Measurements from ENCODE around the gene TNKS2.

Gene TNKS2

DNA sequence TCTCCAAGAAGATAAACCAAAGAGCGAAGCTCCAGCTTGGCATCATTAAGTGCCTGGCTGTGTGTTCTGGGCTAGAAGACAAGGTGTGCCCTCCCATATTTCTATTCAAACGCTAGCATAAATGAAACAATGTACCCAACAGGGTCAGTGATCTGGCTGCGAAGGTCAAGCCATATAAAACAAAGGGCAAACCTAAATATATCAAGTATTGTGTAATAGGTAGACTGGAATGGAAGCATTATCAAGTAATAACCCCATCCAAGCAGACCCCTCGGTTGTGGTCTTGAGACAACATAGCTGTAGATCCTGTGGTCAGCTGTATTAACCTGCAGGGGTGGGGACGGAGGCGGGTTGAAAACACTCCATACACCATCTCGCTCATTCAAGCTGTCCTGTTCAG lies 31.6 kb upstream of the TNKS2 start:
- no peak overlapping the region; the same call in 1 of the 2 replicates for H3K27ac ChIP-seq
- TF ChIP-seq, protein P1, sequence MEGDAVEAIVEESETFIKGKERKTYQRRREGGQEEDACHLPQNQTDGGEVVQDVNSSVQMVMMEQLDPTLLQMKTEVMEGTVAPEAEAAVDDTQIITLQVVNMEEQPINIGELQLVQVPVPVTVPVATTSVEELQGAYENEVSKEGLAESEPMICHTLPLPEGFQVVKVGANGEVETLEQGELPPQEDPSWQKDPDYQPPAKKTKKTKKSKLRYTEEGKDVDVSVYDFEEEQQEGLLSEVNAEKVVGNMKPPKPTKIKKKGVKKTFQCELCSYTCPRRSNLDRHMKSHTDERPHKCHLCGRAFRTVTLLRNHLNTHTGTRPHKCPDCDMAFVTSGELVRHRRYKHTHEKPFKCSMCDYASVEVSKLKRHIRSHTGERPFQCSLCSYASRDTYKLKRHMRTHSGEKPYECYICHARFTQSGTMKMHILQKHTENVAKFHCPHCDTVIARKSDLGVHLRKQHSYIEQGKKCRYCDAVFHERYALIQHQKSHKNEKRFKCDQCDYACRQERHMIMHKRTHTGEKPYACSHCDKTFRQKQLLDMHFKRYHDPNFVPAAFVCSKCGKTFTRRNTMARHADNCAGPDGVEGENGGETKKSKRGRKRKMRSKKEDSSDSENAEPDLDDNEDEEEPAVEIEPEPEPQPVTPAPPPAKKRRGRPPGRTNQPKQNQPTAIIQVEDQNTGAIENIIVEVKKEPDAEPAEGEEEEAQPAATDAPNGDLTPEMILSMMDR (conservative IDR thresholded peaks at IDR 0.05) = no peak
- no peak for TF ChIP-seq ZFX (IDR thresholded peaks at IDR 0.05)

GRCh38 chr10:91768123-91768522 lies 30.1 kb upstream of the TNKS2 start:
- H3K27ac ChIP-seq = no peak overlapping the region
- TF ChIP-seq, protein P1 (conservative IDR thresholded peaks at IDR 0.05) = no peak
- TF ChIP-seq ZFX (IDR thresholded peaks at IDR 0.05) = no peak

- no peak overlapping the region for H3K27ac ChIP-seq
- TF ChIP-seq, protein P1 (conservative IDR thresholded peaks at IDR 0.05) = no peak
- no peak for TF ChIP-seq ZFX (IDR thresholded peaks at IDR 0.05)
These were observed 26.3 kb upstream of the TNKS2 start for GRCh38 chr10:91771907-91772306.

DNA sequence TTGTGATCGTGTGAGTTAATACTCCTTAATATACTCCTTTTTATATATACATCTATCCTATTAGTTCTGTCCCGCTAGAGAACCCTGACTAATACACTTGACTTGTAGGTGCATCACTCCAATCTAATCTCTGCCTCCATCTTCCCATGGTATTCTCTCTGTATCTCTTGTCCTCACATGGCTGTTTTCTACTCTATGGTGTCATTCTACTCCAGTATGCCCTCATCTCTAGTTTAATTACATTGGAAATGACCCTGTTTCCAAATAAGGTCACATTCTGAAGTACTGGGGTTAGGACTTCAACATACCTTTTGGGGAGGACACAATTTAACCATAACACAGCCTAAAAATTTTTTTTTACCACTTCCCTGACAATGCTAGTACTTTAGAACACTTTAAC lies 25.8 kb upstream of the TNKS2 start:
- TF ChIP-seq, protein P1 (conservative IDR thresholded peaks at IDR 0.05) = no peak
- TF ChIP-seq ZFX (IDR thresholded peaks at IDR 0.05) = no peak
- no peak overlapping the region for H3K27ac ChIP-seq

- TF ChIP-seq ZFX (IDR thresholded peaks at IDR 0.05) = no peak
- TF ChIP-seq, protein P1 (conservative IDR thresholded peaks at IDR 0.05) = no peak
These were observed 25.4 kb upstream of the TNKS2 start for GRCh38 chr10:91772869-91773268.

GRCh38 chr10:91774571-91774970 lies 23.7 kb upstream of the TNKS2 start:
- TF ChIP-seq ZFX (IDR thresholded peaks at IDR 0.05) = no peak
- TF ChIP-seq, protein P1 (conservative IDR thresholded peaks at IDR 0.05) = no peak
- H3K27ac ChIP-seq = no peak overlapping the region

More at GRCh38 chr10:91772869-91773268, 25.4 kb upstream of the TNKS2 start:
- H3K27ac ChIP-seq = no peak overlapping the region

- no peak overlapping the region for H3K27ac ChIP-seq
- TF ChIP-seq, protein P1 (conservative IDR thresholded peaks at IDR 0.05) = no peak
- TF ChIP-seq ZFX (IDR thresholded peaks at IDR 0.05) = no peak
These were observed 22.5 kb upstream of the TNKS2 start for GRCh38 chr10:91775731-91776130.

Data from C4-2B (cell line).